Esophagus muscularis mucosa (tissue), 4 donors: ENCODE measurements around the gene LTBP1. TPM values are rescaled to one million over a fixed set of nuclear protein-coding genes. Genes with fewer than 3 reads are reported as not detected.

Experiments
- DNase-seq: peaks from one replicate; pipeline ENCODE4 v3.0.0-alpha.2; 2017; ENCODE audit errors: extremely low spot score
- H3K27ac ChIP-seq, 4 donors: fragments of 200-600 bp; sonication (generic); replicated peaks in 1 of 4; 1 replicate in 3 of 4; 2 replicates in 1 of 4; pipeline ENCODE4 v1.5.1; 2016 to 2019; ENCODE audit warnings: mild to moderate bottlenecking in 1 of 4
- H3K27me3 ChIP-seq, 4 donors: fragments of 200-600 bp; sonication (generic); one replicate each; pipeline versions ENCODE4 v1.5.1 to v1.6.0; 2016 to 2019
- H3K36me3 ChIP-seq, 4 donors: fragments of 200-600 bp; sonication (generic); one replicate each; pipeline ENCODE4 v1.5.1; 2016 to 2019
- H3K4me1 ChIP-seq, 4 donors: fragments of 200-600 bp; sonication (generic); one replicate each; pipeline ENCODE4 v1.5.1; 2016 to 2019
- H3K4me3 ChIP-seq, 4 donors: fragments of 200-600 bp; sonication (generic); 1 replicate in 2 of 4; 2 replicates in 2 of 4; pipeline ENCODE4 v1.5.1; 2016 to 2019; ENCODE audit warnings: mild to moderate bottlenecking in 4 of 4, moderate library complexity in 1 of 4
- H3K9me3 ChIP-seq, 4 donors: fragments of 200-600 bp; sonication (generic); 1 replicate in 3 of 4; 2 replicates in 1 of 4; pipeline ENCODE4 v1.5.1; 2016 to 2019
- EP300 ChIP-seq: sonication (generic); formaldehyde crosslinking; IDR thresholded peaks from one replicate; pipeline ENCODE4 v1.6.1; 2017; ENCODE audit warnings: antibody characterized with exemption
- POLR2A ChIP-seq: fragments of 450-650 bp; IDR thresholded peaks from one replicate; pipeline ENCODE4 v1.6.1; 2017; ENCODE audit warnings: antibody characterized with exemption, moderate library complexity, mild to moderate bottlenecking, low read depth
- POLR2AphosphoS5 ChIP-seq, 2 donors: sonication (generic); formaldehyde crosslinking; IDR thresholded peaks; one replicate each; pipeline ENCODE4 v1.6.1; 2017; ENCODE audit warnings: antibody characterized with exemption in 2 of 2
- WGBS: methylation state at CpG from one replicate; pipeline ENCODE4 v1.1.5; 2018; 5-methylcytosine and 5-hydroxymethylcytosine counted together
- intact Hi-C: fragments of 100-400 bp; cut with DNase I; formaldehyde crosslinking; loops from one replicate; pipeline ENCODE4 v1.15.1; 2023
- total RNA-seq, 4 donors: library from RNA; depleted of rRNA; stranded (reverse); fragments of >200 nt; gene quantifications; one replicate each; pipeline versions ENCODE4 v1.1.0 to v1.2.1, GENCODE V29; 2016
- TF ChIP-seq, protein P1 (sequence below), 3 experiments: fragments of 200-600 bp in 2 of 3; fragments of 450-650 bp in 1 of 3; sonication (generic) in 2 of 3; IDR thresholded peaks; one replicate each; pipeline ENCODE4 v1.5.1; 2017 to 2019; ENCODE audit warnings: antibody characterized with exemption in 3 of 3, mild to moderate bottlenecking in 2 of 3, moderate library complexity in 1 of 3

The LTBP1 gene
- total RNA-seq, 4 donors from 2014 or later, result 254 to 465 (median 368) TPM

DNA sequence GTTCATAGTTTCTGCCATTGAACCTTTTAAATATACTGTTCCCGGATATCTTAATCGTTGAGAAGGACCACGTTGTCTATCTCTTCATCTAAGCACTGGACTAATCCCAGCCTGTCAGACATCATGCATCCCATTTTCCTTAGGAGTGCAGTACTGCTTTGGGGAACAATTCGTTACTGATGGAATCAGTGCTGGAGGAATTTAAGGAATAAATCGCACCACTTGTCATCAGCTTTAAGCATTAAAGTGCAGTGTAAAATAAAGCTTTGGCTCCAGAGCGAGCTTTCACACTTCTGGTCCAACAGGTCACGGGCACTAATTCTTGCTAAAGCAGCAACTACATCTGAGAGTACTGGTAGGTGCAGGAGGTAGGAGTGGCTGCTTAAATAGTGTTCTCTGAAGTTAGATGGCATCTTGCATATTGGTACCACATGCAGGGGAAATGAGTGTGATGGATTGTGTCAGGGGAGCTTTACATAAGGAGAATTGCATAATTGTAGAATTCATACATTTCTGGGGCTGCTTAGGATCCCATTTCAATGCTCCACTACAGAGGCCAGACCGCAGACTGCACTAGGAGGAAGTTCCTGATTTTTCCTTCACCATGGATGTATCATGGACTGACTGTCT is 424.0 kb downstream of the LTBP1 start:
- WGBS, result 54% methylated on average over 8 of the region's 8 CpGs
- Histone ChIP-seq H3K36me3 (peaks cover 0 to 13% (median 6%) of the 10 kb centered on the region in 4 donors), H3K4me3 (no peak overlapping the region), H3K27ac (peak overlapping the region; percentile 4 to 57 (median 47)), H3K4me1 (peaks cover 4 to 53% (median 45%) of the 10 kb centered on the region in 4 donors), H3K9me3 (no peaks in the 10 kb centered on the region), H3K27me3 (no peaks in the 10 kb centered on the region)
- DNase-seq, result no peak
- intact Hi-C loops, result loop anchor here (10.0 kb wide), 1 partner anchor 336 kb away; no protein-coding TSS in a partner anchor
- TF ChIP-seq POLR2AphosphoS5 (IDR thresholded peaks at IDR 0.05) (peak in 1 of 2 donors; percentile 5), POLR2A (no peak)

DNA sequence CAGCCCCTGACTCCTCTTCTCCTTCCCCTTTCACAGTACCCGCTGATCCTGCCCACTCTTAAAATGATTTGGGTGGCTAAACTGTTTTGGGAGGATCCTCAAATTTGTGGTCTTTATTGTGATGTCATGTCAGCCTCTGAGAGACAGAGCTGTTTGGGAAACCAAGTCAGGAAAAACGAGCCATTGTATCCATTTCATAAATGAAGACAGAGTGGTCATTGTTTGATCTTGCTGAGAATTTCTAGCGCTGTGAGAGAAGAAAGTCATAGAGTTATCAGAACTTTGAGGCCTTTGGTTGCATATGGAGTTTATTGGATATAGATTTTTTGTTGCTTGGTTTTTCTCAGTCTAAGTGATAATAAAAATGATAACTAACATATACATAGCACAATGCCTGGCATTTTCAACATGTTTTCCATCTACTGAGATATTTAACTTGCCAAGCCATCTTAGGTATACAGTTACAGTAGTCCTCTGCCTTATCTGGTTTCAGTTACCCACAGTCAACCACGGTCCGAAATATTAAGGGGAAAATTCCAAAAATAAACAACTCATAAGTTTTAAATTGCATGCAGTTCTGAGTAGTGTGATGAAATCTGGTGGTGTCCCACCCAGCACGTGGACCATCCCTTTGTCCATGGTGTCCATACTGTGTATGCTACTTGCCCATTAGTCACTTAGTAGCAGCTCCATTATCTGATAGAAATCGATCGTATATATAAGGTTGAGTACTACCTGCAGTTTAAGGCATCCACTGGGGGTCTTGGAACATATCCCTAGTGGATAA is 424.7 kb downstream of the LTBP1 start:
- H3K27ac ChIP-seq, result peak overlapping the region; percentile 4 to 57 (median 47)
- no peak for DNase-seq
- intact Hi-C loops, result loop anchor here (10.0 kb wide), 1 partner anchor 337 kb away; no protein-coding TSS in a partner anchor

DNA sequence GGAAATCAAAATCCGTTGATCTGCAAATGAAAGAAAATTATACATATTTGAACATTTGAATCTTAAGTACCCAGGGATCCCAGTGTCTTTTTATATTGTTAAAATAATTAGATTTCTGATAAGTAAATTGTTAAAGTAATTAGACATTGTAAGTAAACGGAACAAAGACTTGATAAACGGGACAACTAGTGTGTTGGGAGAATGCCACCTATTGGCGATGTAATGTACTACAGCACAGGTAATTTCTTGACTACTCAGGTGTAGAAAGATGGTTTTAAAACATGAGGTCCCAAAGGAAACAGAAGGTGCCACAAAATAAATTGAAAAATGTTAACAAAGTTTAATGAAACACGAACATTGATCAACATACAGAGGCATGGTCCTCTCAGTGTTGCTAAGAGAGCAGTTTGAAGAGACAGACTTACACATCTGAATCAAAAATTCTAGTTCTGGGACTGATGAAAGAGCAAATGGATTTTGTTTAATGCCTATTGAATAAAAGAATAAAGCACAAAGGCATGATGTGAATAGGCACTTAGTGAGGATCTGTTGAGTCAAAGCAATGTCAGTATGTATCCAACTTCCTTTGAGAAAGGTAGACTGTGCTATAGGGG is 426.3 kb downstream of the LTBP1 start:
- Histone ChIP-seq H3K27ac (peak overlapping the region in 1 of 4 donors; percentile 57), H3K27me3 (no peaks in the 10 kb centered on the region), H3K4me1 (peaks cover 0 to 44% (median 37%) of the 10 kb centered on the region in 4 donors), H3K4me3 (no peak overlapping the region), H3K9me3 (no peaks in the 10 kb centered on the region), H3K36me3 (peaks cover 0 to 11% (median 4%) of the 10 kb centered on the region in 4 donors)
- TF ChIP-seq EP300, result no peak
- TF ChIP-seq, protein P1, sequence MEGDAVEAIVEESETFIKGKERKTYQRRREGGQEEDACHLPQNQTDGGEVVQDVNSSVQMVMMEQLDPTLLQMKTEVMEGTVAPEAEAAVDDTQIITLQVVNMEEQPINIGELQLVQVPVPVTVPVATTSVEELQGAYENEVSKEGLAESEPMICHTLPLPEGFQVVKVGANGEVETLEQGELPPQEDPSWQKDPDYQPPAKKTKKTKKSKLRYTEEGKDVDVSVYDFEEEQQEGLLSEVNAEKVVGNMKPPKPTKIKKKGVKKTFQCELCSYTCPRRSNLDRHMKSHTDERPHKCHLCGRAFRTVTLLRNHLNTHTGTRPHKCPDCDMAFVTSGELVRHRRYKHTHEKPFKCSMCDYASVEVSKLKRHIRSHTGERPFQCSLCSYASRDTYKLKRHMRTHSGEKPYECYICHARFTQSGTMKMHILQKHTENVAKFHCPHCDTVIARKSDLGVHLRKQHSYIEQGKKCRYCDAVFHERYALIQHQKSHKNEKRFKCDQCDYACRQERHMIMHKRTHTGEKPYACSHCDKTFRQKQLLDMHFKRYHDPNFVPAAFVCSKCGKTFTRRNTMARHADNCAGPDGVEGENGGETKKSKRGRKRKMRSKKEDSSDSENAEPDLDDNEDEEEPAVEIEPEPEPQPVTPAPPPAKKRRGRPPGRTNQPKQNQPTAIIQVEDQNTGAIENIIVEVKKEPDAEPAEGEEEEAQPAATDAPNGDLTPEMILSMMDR (IDR thresholded peaks at IDR 0.05), result peak; percentile 61 to 80 (median 73)
- WGBS, result 36% methylated on average over 5 of the region's 5 CpGs
- intact Hi-C loops, result loop anchor here (10.0 kb wide), 1 partner anchor 338 kb away; no protein-coding TSS in a partner anchor
- DNase-seq, result no peak

More for the DNA sequence above, 424.7 kb downstream of the LTBP1 start:
- no peak for TF ChIP-seq POLR2A
- TF ChIP-seq POLR2AphosphoS5 (IDR thresholded peaks at IDR 0.05), result peak in 1 of 2 donors; percentile 14
- Histone ChIP-seq H3K27me3 (no peaks in the 10 kb centered on the region), H3K36me3 (peaks cover 0 to 13% (median 6%) of the 10 kb centered on the region in 4 donors), H3K9me3 (no peaks in the 10 kb centered on the region), H3K4me3 (no peak overlapping the region), H3K4me1 (peaks cover 0 to 47% (median 38%) of the 10 kb centered on the region in 4 donors)
- WGBS, result 85% methylated on average over 8 of the region's 8 CpGs

DNA sequence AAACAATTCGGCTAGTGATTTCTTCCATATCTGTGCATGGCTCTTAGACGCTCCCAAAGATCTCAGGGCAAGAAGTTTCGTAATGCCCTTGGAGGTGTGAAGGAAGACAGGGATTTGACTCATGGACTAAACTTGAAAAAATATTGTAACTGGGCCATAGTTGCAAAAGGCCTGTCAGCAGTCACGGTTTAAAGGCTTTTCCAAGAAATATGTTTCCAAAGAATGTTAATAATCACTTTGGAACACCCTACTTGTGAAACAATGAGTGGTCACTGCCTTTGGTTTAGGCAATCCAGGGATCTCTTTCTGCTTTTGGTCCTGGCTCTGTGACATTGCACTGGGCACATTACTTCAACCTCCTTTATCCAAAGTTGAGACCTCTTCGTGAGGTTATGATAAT is 427.2 kb downstream of the LTBP1 start:
- DNase-seq, result no peak
- WGBS, result 79% methylated on average over 5 of the region's 5 CpGs
- Histone ChIP-seq H3K27ac (peak overlapping the region in 1 of 4 donors; percentile 29), H3K9me3 (no peaks in the 10 kb centered on the region), H3K4me1 (peaks cover 0 to 53% (median 45%) of the 10 kb centered on the region in 4 donors), H3K4me3 (no peak overlapping the region), H3K27me3 (no peaks in the 10 kb centered on the region), H3K36me3 (peaks cover 0 to 10% (median 2%) of the 10 kb centered on the region in 4 donors)
- intact Hi-C loops, result loop anchor here (10.0 kb wide), 1 partner anchor 339 kb away; no protein-coding TSS in a partner anchor
- TF ChIP-seq POLR2A, result no peak
- peak; percentile 11 to 59 for TF ChIP-seq POLR2AphosphoS5 (IDR thresholded peaks at IDR 0.05)

DNA sequence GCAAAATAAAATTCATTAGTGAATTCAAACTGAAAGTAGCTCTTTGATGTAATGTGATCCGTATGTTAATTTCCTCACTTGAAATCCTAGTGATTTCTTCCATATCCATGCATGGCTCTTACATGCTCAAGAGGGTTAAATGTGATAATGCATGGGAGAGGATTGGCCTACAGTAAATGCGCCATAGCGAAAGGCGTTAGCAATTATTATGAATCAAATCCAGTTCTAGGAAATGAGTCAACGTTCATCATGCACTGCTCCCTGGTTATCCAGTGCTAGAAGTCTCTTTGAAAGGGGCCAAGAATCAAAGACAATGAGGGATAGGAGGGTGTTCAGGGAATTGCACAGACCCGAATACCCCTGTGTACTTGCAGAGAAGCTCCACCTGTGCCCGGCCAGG is 428.3 kb downstream of the LTBP1 start:
- peaks cover 0 to 50% (median 43%) of the 10 kb centered on the region in 4 donors for H3K4me1 ChIP-seq

More for the DNA sequence above, 428.3 kb downstream of the LTBP1 start:
- H3K9me3 ChIP-seq, result no peaks in the 10 kb centered on the region
- no peak for DNase-seq
- intact Hi-C loops, result loop anchor here (10.0 kb wide), 1 partner anchor 340 kb away; no protein-coding TSS in a partner anchor
- 78% methylated on average over 7 of the region's 7 CpGs for WGBS
- H3K27me3 ChIP-seq, result no peaks in the 10 kb centered on the region
- H3K27ac ChIP-seq, result no peak overlapping the region
- no peak for TF ChIP-seq POLR2A
- TF ChIP-seq, protein P1 (IDR thresholded peaks at IDR 0.05), result no peak
- TF ChIP-seq POLR2AphosphoS5 (IDR thresholded peaks at IDR 0.05), result no peak
- TF ChIP-seq EP300, result no peak
- no peak overlapping the region for H3K4me3 ChIP-seq
- H3K36me3 ChIP-seq, result peaks cover 0 to 10% (median 2%) of the 10 kb centered on the region in 4 donors
